Transverse colon (tissue), 3 donors: ENCODE results near the gene IFNG-AS1.

Experiments
- CTCF ChIP-seq, 5 experiments: fragments of 200-600 bp in 3 of 5; fragments of 450-650 bp in 2 of 5; sonication (generic) in 3 of 5; IDR thresholded peaks; 1 replicate in 2 of 5; 2 replicates in 3 of 5; pipeline ENCODE4 v1.5.1; 2016 to 2017; ENCODE audit warnings: antibody characterized with exemption in 5 of 5, inconsistent platforms in 3 of 5, mild to moderate bottlenecking in 2 of 5, moderate library complexity in 1 of 5
- POLR2A ChIP-seq: fragments of 450-650 bp; IDR thresholded peaks from one replicate; pipeline ENCODE4 v1.6.1; 2016; ENCODE audit warnings: antibody characterized with exemption, mild to moderate bottlenecking, moderate library complexity

- no peak for TF ChIP-seq CTCF (IDR thresholded peaks at IDR 0.05)
- no peak for TF ChIP-seq POLR2A
Measured at GRCh38 chr12:68016136-68016535, 26.9 kb downstream of the IFNG-AS1 start.
